ENCODE data around the gene NBAS.

- TF ChIP-seq CTCF (optimal IDR thresholded peaks at IDR 0.05 in 1 of 3, IDR thresholded peaks at IDR 0.05 in 1 of 3, conservative IDR thresholded peaks at IDR 0.05 in 1 of 3; ENCODE audit: extremely low read depth in 1 of 3, insufficient read depth in 2 of 3, low read length in 3 of 3) (no peak), EZH2 (IDR thresholded peaks at IDR 0.05; ENCODE audit: low read length) (no peak)
Observed at GRCh38 chr2:15278296-15278695, 282.8 kb downstream of the NBAS start.

Data from keratinocyte (primary cell).